Aorta (tissue), 5 donors: Measurements from ENCODE around the gene ODF2L. TPM values are rescaled to one million over a fixed set of nuclear protein-coding genes. Genes with fewer than 3 reads are reported as not detected.

Experiments
- ATAC-seq: fragments of 200-7000 bp; cut with Tn5 transposase; one replicate; pipeline ENCODE4 v1.9.1; 2022; ENCODE audit warnings: moderate library complexity; ENCODE audit not compliant: low FRiP score
- DNase-seq, 2 donors: peaks; one replicate each; pipeline ENCODE4 v3.0.0-alpha.2; 2020
- H3K27ac ChIP-seq, 2 donors: one replicate each; pipeline ENCODE4 v1.5.1; 2013; ENCODE audit warnings: low read length in 2 of 2, mild to moderate bottlenecking in 2 of 2, moderate library complexity in 2 of 2, control low read depth in 1 of 2, inconsistent platforms in 1 of 2, low read depth in 1 of 2
- H3K27me3 ChIP-seq, 2 donors: one replicate each; pipeline ENCODE4 v1.6.1; 2013; ENCODE audit warnings: control low read depth in 1 of 2, low read length in 1 of 2, mild to moderate bottlenecking in 1 of 2, moderate library complexity in 1 of 2; ENCODE audit not compliant: insufficient read depth in 2 of 2, control insufficient read depth in 1 of 2
- H3K36me3 ChIP-seq, 2 donors: one replicate each; pipeline ENCODE4 v1.6.1; 2013; ENCODE audit warnings: control low read depth in 1 of 2, low read length in 1 of 2, mild to moderate bottlenecking in 1 of 2; ENCODE audit not compliant: insufficient read depth in 2 of 2, control insufficient read depth in 1 of 2
- H3K4me1 ChIP-seq, 2 donors: one replicate each; pipeline ENCODE4 v1.6.1; 2013; ENCODE audit warnings: low read length in 2 of 2, control low read depth in 1 of 2, mild to moderate bottlenecking in 1 of 2, moderate library complexity in 1 of 2; ENCODE audit not compliant: insufficient read depth in 2 of 2, control insufficient read depth in 1 of 2
- H3K4me3 ChIP-seq, 2 donors: one replicate each; pipeline ENCODE4 v1.5.1; 2013; ENCODE audit warnings: low read length in 2 of 2, control low read depth in 1 of 2, mild to moderate bottlenecking in 1 of 2
- H3K9me3 ChIP-seq: one replicate; pipeline ENCODE4 v1.6.1; 2013; ENCODE audit warnings: mild to moderate bottlenecking, low read length; ENCODE audit not compliant: control insufficient read depth
- WGBS, 2 donors: extraction: QIAGEN DNeasy Blood & Tissue Kit; methylation state at CpG; one replicate each; pipeline ENCODE4 v1.1.7; 2013; 5-methylcytosine and 5-hydroxymethylcytosine counted together
- intact Hi-C, 2 donors: fragments of 100-400 bp; cut with DNase I; formaldehyde crosslinking; loops; one replicate each; pipeline versions ENCODE4 v1.14.2 to v1.15.0; 2022
- polyA plus RNA-seq, 2 donors: library from polyadenylated mRNA; stranded (reverse); fragments of 200-250 nt; gene quantifications; one replicate each; pipeline ENCODE4 v1.2.3, GENCODE V29; 2013
- total RNA-seq, 2 donors: library from RNA; stranded (reverse); fragmentation: NEBNext Ultra II Directional; extraction: Animal tissue kit (Norgen Biotek cat#: 25700); gene quantifications; one replicate each; pipeline ENCODE4 v1.2.1, GENCODE V29; 2021
- donor health status: healthy with polysubstance abuse.
- donor health status: Bipolar disorder and iron deficiency.
- donor health status: DM: no; HTN: no; CAD: no.
- donor health status: DM: no; HTN: no; CAD: no.
- donor health status: DM: yes; HTN: yes; CAD: no.

The ODF2L gene
- total and polyA plus RNA-seq, 4 donors, result 2.9 to 73.4 (median 29.2) TPM

DNA sequence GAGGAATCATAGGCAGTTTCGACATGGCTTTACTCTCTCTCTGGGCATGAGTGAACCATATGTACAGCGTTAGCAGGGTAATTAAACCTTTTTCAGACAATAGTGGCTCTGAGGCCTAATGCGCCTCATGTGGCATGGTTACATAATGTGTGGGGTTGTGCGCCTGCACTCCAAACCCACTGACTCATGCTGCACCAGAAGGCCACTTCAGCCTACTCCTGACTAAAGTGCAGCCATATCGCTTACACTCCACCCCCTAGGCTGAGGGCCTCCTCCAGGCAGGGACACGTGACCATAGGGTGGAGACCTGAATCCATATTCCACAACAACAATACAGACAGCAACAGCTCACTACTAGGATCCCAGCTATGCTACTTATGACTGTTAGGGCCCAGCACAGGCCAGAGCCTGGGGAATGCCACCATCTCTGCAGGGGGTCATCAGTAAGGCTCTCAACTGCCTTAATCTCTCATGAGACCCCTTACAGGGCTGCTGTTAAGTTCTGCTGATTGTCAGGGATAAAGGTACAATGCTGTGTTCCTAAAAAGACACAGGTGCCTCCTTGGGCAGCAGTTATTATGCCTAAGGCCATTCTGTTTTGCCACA is 13.4 kb upstream of the ODF2L start:
- Histone ChIP-seq H3K36me3 (no peaks in the 10 kb centered on the region), H3K4me3 (no peak overlapping the region), H3K9me3 (no peaks in the 10 kb centered on the region), H3K4me1 (no peaks in the 10 kb centered on the region), H3K27ac (no peak overlapping the region), H3K27me3 (no peaks in the 10 kb centered on the region)
- ATAC-seq (no peak), DNase-seq (no peak)
- intact Hi-C loops, result no loop called here
- 88 to 89% methylated on average over 6 of the region's 6 CpGs for WGBS, 2 donors

GRCh38 chr1:86396498-86396890 is 371 bp upstream of the ODF2L start:
- ATAC-seq (no peak), DNase-seq (no peak)
- H3K9me3 ChIP-seq, result no peaks in the 10 kb centered on the region
- H3K4me1 ChIP-seq, result peaks cover 0 to 2% of the 10 kb centered on the region in 2 donors
- no peaks in the 10 kb centered on the region for H3K27me3 ChIP-seq
- H3K36me3 ChIP-seq, result no peaks in the 10 kb centered on the region
- no peak overlapping the region for H3K27ac ChIP-seq
- 0 to 1% methylated on average over 9 of the region's 9 CpGs for WGBS, 2 donors
- intact Hi-C loops, result loop anchor here in 1 of 2 donors (10.0 kb wide), 1 partner anchor 308 kb away; the partner anchor contains the start of gene SH3GLB1
- peak overlapping the region; percentile 81 to 90 for H3K4me3 ChIP-seq

- H3K9me3 ChIP-seq, result no peaks in the 10 kb centered on the region
- no peak overlapping the region for H3K4me3 ChIP-seq
- no peaks in the 10 kb centered on the region for H3K27me3 ChIP-seq
- no peak for ATAC-seq
- no peak overlapping the region for H3K27ac ChIP-seq
- H3K4me1 ChIP-seq, result peaks cover 0 to 2% of the 10 kb centered on the region in 2 donors
- no peaks in the 10 kb centered on the region for H3K36me3 ChIP-seq
- no peak for DNase-seq
- WGBS, 2 donors, result 17 to 33% methylated on average over 2 of the region's 2 CpGs
- intact Hi-C loops, result loop anchor here in 1 of 2 donors (10.0 kb wide), 1 partner anchor 310 kb away; the partner anchor contains the start of gene SH3GLB1
Measured at GRCh38 chr1:86394416-86394815, 1.7 kb downstream of the ODF2L start.

DNA sequence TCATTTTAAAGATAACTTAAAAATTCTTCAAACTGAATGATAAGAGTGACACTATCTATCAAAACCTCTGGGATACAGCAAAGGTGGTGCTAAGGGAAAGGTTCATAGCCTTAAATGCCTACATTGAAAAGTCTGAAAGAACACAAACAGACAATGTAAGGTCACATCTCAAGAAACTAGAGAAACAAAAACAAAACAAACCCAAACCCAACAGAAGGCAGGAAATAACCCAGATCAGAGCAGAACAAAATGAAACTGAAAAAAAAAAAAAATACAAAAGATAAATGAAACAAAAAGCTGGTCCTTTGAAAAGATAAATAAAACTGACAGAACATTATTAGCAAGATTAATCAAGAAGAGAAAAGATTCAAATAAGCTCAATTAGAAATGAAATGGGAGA is 6.8 kb downstream of the ODF2L start:
- H3K36me3 ChIP-seq, result no peaks in the 10 kb centered on the region
- H3K4me1 ChIP-seq, result no peaks in the 10 kb centered on the region
- H3K4me3 ChIP-seq, result no peak overlapping the region
- no peaks in the 10 kb centered on the region for H3K9me3 ChIP-seq
- intact Hi-C loops, result loop anchor here in 1 of 2 donors (10.0 kb wide), 1 partner anchor 695 kb away; no protein-coding TSS in a partner anchor
- H3K27ac ChIP-seq, result no peak overlapping the region
- DNase-seq (no peak), ATAC-seq (no peak)
- no peaks in the 10 kb centered on the region for H3K27me3 ChIP-seq

GRCh38 chr1:86388777-86389176 is 7.3 kb downstream of the ODF2L start:
- ATAC-seq (no peak), DNase-seq (no peak)
- no peaks in the 10 kb centered on the region for H3K4me1 ChIP-seq
- H3K27me3 ChIP-seq, result no peaks in the 10 kb centered on the region
- no peak overlapping the region for H3K4me3 ChIP-seq
- no peaks in the 10 kb centered on the region for H3K9me3 ChIP-seq
- no peak overlapping the region for H3K27ac ChIP-seq
- intact Hi-C loops, result loop anchor here in 1 of 2 donors (10.0 kb wide), 1 partner anchor 696 kb away; no protein-coding TSS in a partner anchor
- no peaks in the 10 kb centered on the region for H3K36me3 ChIP-seq

DNA sequence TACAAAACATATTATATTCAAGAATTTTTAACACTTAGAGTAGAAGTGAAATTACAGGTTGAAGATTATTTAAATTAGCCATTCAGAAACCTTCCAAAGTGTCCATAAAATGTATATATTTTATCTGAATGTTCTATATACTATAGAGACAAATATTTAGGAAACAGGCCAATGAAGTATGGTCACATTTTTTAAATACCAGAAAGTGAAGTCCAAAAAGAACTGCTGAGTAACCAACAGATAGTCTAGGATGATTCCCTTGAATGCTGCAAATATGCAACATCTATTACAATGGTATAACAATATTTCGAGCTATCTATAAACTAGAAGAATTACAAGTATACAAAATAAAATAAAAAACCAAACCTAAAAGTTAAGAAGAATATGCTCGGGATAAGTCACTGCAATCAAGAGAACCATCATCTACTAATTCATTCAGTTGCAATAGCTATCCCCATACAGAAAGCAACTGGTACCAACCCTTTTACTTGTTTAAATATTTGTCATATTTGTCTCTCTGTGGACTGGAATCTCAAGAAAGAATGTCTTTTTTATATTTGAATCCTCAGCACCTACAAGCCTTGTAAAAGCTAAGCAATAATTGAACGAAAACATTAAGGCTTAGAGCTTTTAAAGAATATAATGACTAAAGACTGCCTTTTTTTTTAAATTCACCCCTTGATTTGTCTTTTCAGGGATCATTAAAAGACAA is 8.1 kb downstream of the ODF2L start:
- H3K36me3 ChIP-seq, result no peaks in the 10 kb centered on the region
- no peaks in the 10 kb centered on the region for H3K27me3 ChIP-seq
- H3K9me3 ChIP-seq, result no peaks in the 10 kb centered on the region
- H3K4me3 ChIP-seq, result no peak overlapping the region
- intact Hi-C loops, result loop anchor here in 1 of 2 donors (10.0 kb wide), 1 partner anchor 697 kb away; no protein-coding TSS in a partner anchor
- ATAC-seq (no peak), DNase-seq (no peak)
- H3K4me1 ChIP-seq, result no peaks in the 10 kb centered on the region
- WGBS, 2 donors, result 93% methylated on average over 3 of the region's 3 CpGs
- H3K27ac ChIP-seq, result no peak overlapping the region

DNA sequence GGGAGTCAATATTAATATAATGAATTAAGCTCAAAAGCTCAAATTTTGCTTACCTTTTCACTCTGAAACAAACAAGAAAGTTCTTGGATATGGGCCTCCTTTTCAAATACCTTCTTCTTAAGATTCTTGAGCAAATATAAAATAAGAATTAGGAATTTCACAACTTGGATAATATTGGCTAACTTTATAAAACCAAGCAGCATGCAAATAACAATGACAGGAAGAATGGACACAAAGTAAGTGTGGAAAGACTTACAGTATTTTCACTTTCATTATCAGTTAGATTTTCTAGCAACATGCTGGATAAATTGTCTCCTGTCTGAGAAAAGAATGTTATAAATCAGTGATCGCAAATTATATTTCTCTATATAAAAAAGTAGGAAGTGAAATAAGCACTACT is 13.2 kb downstream of the ODF2L start:
- DNase-seq (no peak), ATAC-seq (no peak)
- Histone ChIP-seq H3K4me1 (no peaks in the 10 kb centered on the region), H3K4me3 (no peak overlapping the region), H3K9me3 (no peaks in the 10 kb centered on the region), H3K27ac (no peak overlapping the region), H3K36me3 (no peaks in the 10 kb centered on the region), H3K27me3 (no peaks in the 10 kb centered on the region)
- 89 to 91% methylated on average over 1 of the region's 1 CpG for WGBS, 2 donors
- intact Hi-C loops, result loop anchor here (5.0 to 10.0 kb wide), 2 partner anchors 124 to 702 kb away; no protein-coding TSS in a partner anchor

GRCh38 chr1:86381223-86381622 is 14.9 kb downstream of the ODF2L start:
- intact Hi-C loops, result loop anchor here (5.0 to 10.0 kb wide), 2 partner anchors 126 to 704 kb away; no protein-coding TSS in a partner anchor
- Histone ChIP-seq H3K27me3 (no peaks in the 10 kb centered on the region), H3K9me3 (no peaks in the 10 kb centered on the region), H3K4me3 (no peak overlapping the region), H3K4me1 (no peaks in the 10 kb centered on the region), H3K27ac (no peak overlapping the region), H3K36me3 (no peaks in the 10 kb centered on the region)
- DNase-seq (no peak), ATAC-seq (no peak)
- WGBS, 2 donors, result 77 to 84% methylated on average over 4 of the region's 4 CpGs
